HG03095 (cell line): ENCODE data around the gene IFT52.

Source experiments
- ATAC-seq: cut with Tn5 transposase; IDR thresholded peaks from one replicate; pipeline ENCODE4 v1.9.1; 2021; ENCODE audit warnings: moderate library complexity; ENCODE audit not compliant: unreplicated experiment

IFT52 gene

GRCh38 chr20:43689165-43689564, 98.4 kb downstream of the IFT52 start:
- ATAC-seq: no peak

GRCh38 chr20:43690943-43691598, 100.3 kb downstream of the IFT52 start:
- no peak for ATAC-seq

GRCh38 chr20:43691928-43692524, 101.3 kb downstream of the IFT52 start:
- ATAC-seq: no peak

GRCh38 chr20:43694763-43695162, 104.0 kb downstream of the IFT52 start:
- no peak for ATAC-seq

- no peak for ATAC-seq
Observed at GRCh38 chr20:43695571-43695970, 104.8 kb downstream of the IFT52 start.
